GM23248 (cell line): Measurements from ENCODE around the gene TMEM151A. TPM values are rescaled to one million over a fixed set of nuclear protein-coding genes. Genes with fewer than 3 reads are reported as not detected.
A peak's percentile ranks its signal among the peaks of the same experiment; 100 is the strongest.

Source experiments
- DNase-seq: peaks from one replicate; pipeline ENCODE4 v3.0.0-alpha.2; 2015
- H2AFZ ChIP-seq: fragments of 200-600 bp; sonication (generic); 2 replicates; pipeline ENCODE4 v1.6.1; 2016; ENCODE audit warnings: antibody characterized with exemption
- H3F3A ChIP-seq: fragments of 200-600 bp; sonication (generic); 2 replicates; pipeline ENCODE4 v1.6.1; 2016; ENCODE audit warnings: mild to moderate bottlenecking, antibody characterized with exemption, mixed run types; ENCODE audit not compliant: insufficient read depth
- H3K27ac ChIP-seq: fragments of 200-600 bp; sonication (generic); 2 replicates; pipeline ENCODE4 v1.5.1; 2016; ENCODE audit warnings: mild to moderate bottlenecking
- H3K27me3 ChIP-seq: fragments of 200-600 bp; sonication (generic); replicated peaks from 2 replicates; pipeline ENCODE4 v1.6.1; 2016; ENCODE audit warnings: mild to moderate bottlenecking; ENCODE audit not compliant: insufficient read depth
- H3K36me3 ChIP-seq: fragments of 200-600 bp; sonication (generic); 2 replicates; pipeline ENCODE4 v1.6.1; 2016; ENCODE audit warnings: low read depth, mild to moderate bottlenecking
- H3K4me1 ChIP-seq: fragments of 200-600 bp; sonication (generic); 2 replicates; pipeline ENCODE4 v1.6.1; 2016; ENCODE audit warnings: mild to moderate bottlenecking; ENCODE audit not compliant: insufficient read depth
- H3K4me2 ChIP-seq: fragments of 200-600 bp; sonication (generic); one replicate; pipeline ENCODE4 v1.6.1; 2016; ENCODE audit warnings: mild to moderate bottlenecking; ENCODE audit not compliant: unreplicated experiment
- H3K4me3 ChIP-seq: fragments of 200-600 bp; sonication (generic); 2 replicates; pipeline ENCODE4 v1.5.1; 2016; ENCODE audit warnings: mild to moderate bottlenecking
- H3K79me2 ChIP-seq: fragments of 200-600 bp; sonication (generic); 2 replicates; pipeline ENCODE4 v1.6.1; 2016; ENCODE audit warnings: mild to moderate bottlenecking; ENCODE audit not compliant: insufficient read depth
- H3K9ac ChIP-seq: fragments of 200-600 bp; sonication (generic); 2 replicates; pipeline ENCODE4 v1.6.1; 2016; ENCODE audit warnings: mild to moderate bottlenecking
- H3K9me2 ChIP-seq: fragments of 200-600 bp; sonication (generic); 2 replicates; pipeline ENCODE4 v1.6.1; 2016; ENCODE audit warnings: mixed run types, mild to moderate bottlenecking, moderate library complexity; ENCODE audit not compliant: insufficient read depth
- H3K9me3 ChIP-seq: fragments of 200-600 bp; sonication (generic); one replicate; pipeline ENCODE4 v1.6.1; 2017; ENCODE audit warnings: low read depth
- H4K20me1 ChIP-seq: fragments of 200-600 bp; sonication (generic); 2 replicates; pipeline ENCODE4 v1.6.0; 2016; ENCODE audit not compliant: insufficient read depth
- EZH2 ChIP-seq: fragments of 200-600 bp; sonication (generic); IDR thresholded peaks from 2 replicates; pipeline ENCODE4 v1.6.1; 2018; ENCODE audit warnings: antibody characterized with exemption, mild to moderate bottlenecking; ENCODE audit not compliant: insufficient read depth, poor library complexity, severe bottlenecking
- EZH2phosphoT487 ChIP-seq: fragments of 200-600 bp; sonication (generic); IDR thresholded peaks from 2 replicates; pipeline ENCODE4 v1.6.1; 2018; ENCODE audit warnings: antibody characterized with exemption, moderate library complexity, mild to moderate bottlenecking, low read depth; ENCODE audit not compliant: insufficient read depth
- WGBS, 2 experiments: methylation state at CpG; one replicate each; pipeline ENCODE4 v1.1.6; 2015 to 2017; ENCODE audit warnings: low lambda C conversion rate in 2 of 2, low coverage in 1 of 2; ENCODE audit errors: missing lambda C conversion rate in 2 of 2; 5-methylcytosine and 5-hydroxymethylcytosine counted together
- in situ Hi-C: fragments of 300-500 bp; cut with MboI; formaldehyde crosslinking; loops from 2 replicates; pipeline ENCODE4 v1.15.0; 2020
- polyA plus RNA-seq: library from polyadenylated mRNA; unstranded; fragments of >200 nt; fragmentation: Nextera tagmentation; extraction: Ambion mirVana; gene quantifications from 2 replicates; pipeline ENCODE4 v1.2.1, GENCODE V29; 2016
- total RNA-seq: library from RNA; depleted of rRNA; stranded (reverse); fragments of >200 nt; shearing (Covaris generic); gene quantifications from 2 replicates; pipeline ENCODE4 v1.2.3, GENCODE V29; 2014

TMEM151A gene
- total and polyA plus RNA-seq, 2 experiments from 2014 or later = 0.19 to 0.54 TPM

- Histone ChIP-seq H3K36me3 (no peaks in the 10 kb centered on the region), H3K27ac (peak overlapping the region; percentile 73), H3K79me2 (no peaks in the 10 kb centered on the region), H3K9ac (0 out of 2 replicates have a peak overlapping the region, but pooled peaks have one; percentile 44), H3K4me3 (no peak overlapping the region), H3F3A (peaks cover 46% of the 10 kb centered on the region), H3K4me1 (peaks cover 57% of the 10 kb centered on the region), H2AFZ (no peak overlapping the region), H3K9me3 (no peaks in the 10 kb centered on the region), H3K9me2 (no peaks in the 10 kb centered on the region), H3K27me3 (no peaks in the 10 kb centered on the region), H3K4me2 (no peak overlapping the region), H4K20me1 (no peaks in the 10 kb centered on the region)
- 56 to 57% methylated on average over 8 of the region's 8 CpGs for WGBS, 2 experiments
- in situ Hi-C loops = no loop called here
- DNase-seq = peak; percentile 38
- no peak for TF ChIP-seq EZH2phosphoT487
- TF ChIP-seq EZH2 = no peak
These were observed 33.6 kb downstream of the TMEM151A start for GRCh38 chr11:66325263-66325671.

- Histone ChIP-seq H3K79me2 (no peaks in the 10 kb centered on the region), H3K9me2 (no peaks in the 10 kb centered on the region), H3F3A (peaks cover 56% of the 10 kb centered on the region), H3K9me3 (no peaks in the 10 kb centered on the region), H3K4me3 (0 out of 2 replicates have a peak overlapping the region, but pooled peaks have one; percentile 9), H4K20me1 (no peaks in the 10 kb centered on the region), H3K4me1 (peaks cover 57% of the 10 kb centered on the region), H2AFZ (no peak overlapping the region), H3K9ac (peak overlapping the region; percentile 76), H3K4me2 (peak overlapping the region; percentile 68), H3K27me3 (no peaks in the 10 kb centered on the region), H3K27ac (peak overlapping the region; percentile 95), H3K36me3 (no peaks in the 10 kb centered on the region; the same call in 1 of the 2 replicates)
- in situ Hi-C loops = no loop called here
- TF ChIP-seq EZH2 (no peak), EZH2phosphoT487 (no peak)
- DNase-seq = peak; percentile 81
- WGBS, 2 experiments = 2% methylated on average over 13 to 14 of the region's 21 CpGs
These were observed 34.8 kb downstream of the TMEM151A start for GRCh38 chr11:66326261-66327111.

GRCh38 chr11:66327171-66328030 lies 35.7 kb downstream of the TMEM151A start:
- 2% methylated on average over 10 of the region's 10 CpGs for WGBS, 2 experiments
- Histone ChIP-seq H3K36me3 (no peaks in the 10 kb centered on the region; the same call in 1 of the 2 replicates), H3K79me2 (0 out of 2 replicates have a peak, but pooled peaks cover 2% of the 10 kb centered on the region), H3K4me1 (peaks cover 50% of the 10 kb centered on the region), H3K27ac (peak overlapping the region; percentile 95), H2AFZ (peak overlapping the region; percentile 34; the same call in 1 of the 2 replicates), H3K9me2 (no peaks in the 10 kb centered on the region), H3F3A (peaks cover 49% of the 10 kb centered on the region), H3K9ac (peak overlapping the region; percentile 76), H3K9me3 (no peaks in the 10 kb centered on the region), H3K4me3 (peak overlapping the region; percentile 39), H3K27me3 (no peaks in the 10 kb centered on the region), H4K20me1 (no peaks in the 10 kb centered on the region), H3K4me2 (peak overlapping the region; percentile 68)
- in situ Hi-C loops = no loop called here
- TF ChIP-seq EZH2 (no peak), EZH2phosphoT487 (no peak)
- DNase-seq = peak; percentile 92

GRCh38 chr11:66328031-66328301 lies 36.3 kb downstream of the TMEM151A start:
- no peaks in the 10 kb centered on the region for H3K9me3 ChIP-seq
- peak; percentile 81 for DNase-seq
- H3K4me2 ChIP-seq = peak overlapping the region; percentile 40
- H3K36me3 ChIP-seq = no peaks in the 10 kb centered on the region; the same call in 1 of the 2 replicates
- H3F3A ChIP-seq = peaks cover 49% of the 10 kb centered on the region
- 0 out of 2 replicates have a peak overlapping the region, but pooled peaks have one; percentile 1 for H3K4me3 ChIP-seq
- WGBS, 2 experiments = 0 to 8% methylated on average over 3 of the region's 3 CpGs
- H2AFZ ChIP-seq = no peak overlapping the region
- H3K79me2 ChIP-seq = peaks cover 7% of the 10 kb centered on the region
- H4K20me1 ChIP-seq = no peaks in the 10 kb centered on the region
- no peaks in the 10 kb centered on the region for H3K27me3 ChIP-seq
- peak overlapping the region; percentile 76 for H3K9ac ChIP-seq
- H3K9me2 ChIP-seq = no peaks in the 10 kb centered on the region
- in situ Hi-C loops = no loop called here
- H3K27ac ChIP-seq = peak overlapping the region; percentile 95
- H3K4me1 ChIP-seq = peaks cover 47% of the 10 kb centered on the region
- no peak for TF ChIP-seq EZH2phosphoT487
- no peak for TF ChIP-seq EZH2
